Measurements from ENCODE around the gene PIKFYVE.
"Not testable (repeated sequence)": the region's sequence is repeated elsewhere in the genome, so short reads cannot be mapped to it uniquely, and the experiment has no call there.

Gene PIKFYVE

DNA sequence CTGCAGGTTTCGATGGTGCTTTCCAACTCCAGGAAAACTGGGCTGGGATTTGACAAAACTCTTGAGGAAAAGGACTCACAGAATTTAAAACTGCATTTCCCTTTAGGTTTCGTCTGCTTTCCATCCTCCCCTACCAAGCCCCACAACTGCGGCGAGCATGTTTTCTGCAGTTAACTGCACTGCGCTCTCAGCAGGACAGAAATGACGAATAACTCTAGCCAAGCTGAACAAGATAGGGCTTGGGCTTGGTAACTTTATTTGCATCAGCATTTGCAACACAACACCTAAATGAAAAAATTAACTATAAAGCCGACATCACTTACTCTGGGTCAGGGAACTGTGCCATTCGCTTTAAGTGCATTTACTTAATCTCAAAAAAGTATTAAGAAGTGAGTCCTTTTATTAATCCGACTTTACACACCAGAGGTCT is 669 bp upstream of the PIKFYVE start:
- Histone ChIP-seq H3K9ac (ENCODE audit: low read length) (peak overlapping the region; percentile 81), H3K4me3 (ENCODE audit: low read length) (peak overlapping the region; percentile 94), H3K4me1 (ENCODE audit: low read length) (peaks cover 25% of the 10 kb centered on the region), H2AFZ (ENCODE audit: low read depth, low read length) (peak overlapping the region; percentile 90), H4K20me1 (ENCODE audit: insufficient read depth, low read length) (peaks cover 26% of the 10 kb centered on the region), H3K27me3 (ENCODE audit: low read depth, low read length) (no peaks in the 10 kb centered on the region), H3K36me3 (replicated peaks; ENCODE audit: low read depth, low read length) (no peaks in the 10 kb centered on the region), H3K79me2 (ENCODE audit: low read length) (peaks cover 38% of the 10 kb centered on the region), H3K27ac (ENCODE audit: low read length) (peak overlapping the region; percentile 84), H3K9me3 (ENCODE audit: insufficient read depth, low read length) (no peaks in the 10 kb centered on the region), H3K4me2 (ENCODE audit: low read length) (peak overlapping the region; percentile 81)
- TF ChIP-seq, protein P1, sequence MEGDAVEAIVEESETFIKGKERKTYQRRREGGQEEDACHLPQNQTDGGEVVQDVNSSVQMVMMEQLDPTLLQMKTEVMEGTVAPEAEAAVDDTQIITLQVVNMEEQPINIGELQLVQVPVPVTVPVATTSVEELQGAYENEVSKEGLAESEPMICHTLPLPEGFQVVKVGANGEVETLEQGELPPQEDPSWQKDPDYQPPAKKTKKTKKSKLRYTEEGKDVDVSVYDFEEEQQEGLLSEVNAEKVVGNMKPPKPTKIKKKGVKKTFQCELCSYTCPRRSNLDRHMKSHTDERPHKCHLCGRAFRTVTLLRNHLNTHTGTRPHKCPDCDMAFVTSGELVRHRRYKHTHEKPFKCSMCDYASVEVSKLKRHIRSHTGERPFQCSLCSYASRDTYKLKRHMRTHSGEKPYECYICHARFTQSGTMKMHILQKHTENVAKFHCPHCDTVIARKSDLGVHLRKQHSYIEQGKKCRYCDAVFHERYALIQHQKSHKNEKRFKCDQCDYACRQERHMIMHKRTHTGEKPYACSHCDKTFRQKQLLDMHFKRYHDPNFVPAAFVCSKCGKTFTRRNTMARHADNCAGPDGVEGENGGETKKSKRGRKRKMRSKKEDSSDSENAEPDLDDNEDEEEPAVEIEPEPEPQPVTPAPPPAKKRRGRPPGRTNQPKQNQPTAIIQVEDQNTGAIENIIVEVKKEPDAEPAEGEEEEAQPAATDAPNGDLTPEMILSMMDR (IDR thresholded peaks at IDR 0.05; ENCODE audit: low read depth, low read length): no peak
- TF ChIP-seq EZH2phosphoT487 (IDR thresholded peaks at IDR 0.05; ENCODE audit: low read depth): no peak

DNA sequence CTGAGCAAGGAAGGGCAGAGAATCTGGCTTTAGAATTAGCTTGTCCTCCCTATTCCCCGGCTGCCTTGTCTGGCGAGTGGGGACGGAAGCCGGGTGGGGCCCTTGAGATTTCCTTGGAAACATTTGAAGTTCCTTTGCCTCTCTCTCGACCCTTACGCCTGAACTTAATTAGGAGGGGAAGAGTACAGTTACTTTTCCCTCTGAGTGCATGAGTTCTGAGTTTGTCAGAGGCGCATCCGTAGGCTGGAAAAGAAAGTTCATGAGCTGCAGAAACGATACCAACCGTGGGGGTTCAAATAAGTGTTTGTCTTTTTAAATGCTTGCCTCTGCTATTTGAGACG is 468 bp downstream of the PIKFYVE start:
- peak overlapping the region; percentile 81 for H3K9ac ChIP-seq (ENCODE audit: low read length)
- no peaks in the 10 kb centered on the region for H3K9me3 ChIP-seq (ENCODE audit: insufficient read depth, low read length)
- peaks cover 39% of the 10 kb centered on the region for H3K79me2 ChIP-seq (ENCODE audit: low read length)
- no peaks in the 10 kb centered on the region for H3K36me3 ChIP-seq (replicated peaks; ENCODE audit: low read depth, low read length)
- peak overlapping the region; percentile 84 for H3K27ac ChIP-seq (ENCODE audit: low read length)
- H3K27me3 ChIP-seq (ENCODE audit: low read depth, low read length): no peaks in the 10 kb centered on the region
- H2AFZ ChIP-seq (ENCODE audit: low read depth, low read length): no peak overlapping the region
- peak overlapping the region; percentile 90 for H3K4me2 ChIP-seq (ENCODE audit: low read length)
- H4K20me1 ChIP-seq (ENCODE audit: insufficient read depth, low read length): peaks cover 26% of the 10 kb centered on the region
- H3K4me1 ChIP-seq (ENCODE audit: low read length): peaks cover 25% of the 10 kb centered on the region
- TF ChIP-seq EZH2phosphoT487 (IDR thresholded peaks at IDR 0.05; ENCODE audit: low read depth): no peak
- TF ChIP-seq, protein P1 (IDR thresholded peaks at IDR 0.05; ENCODE audit: low read depth, low read length): no peak
- H3K4me3 ChIP-seq (ENCODE audit: low read length): peak overlapping the region; percentile 94

DNA sequence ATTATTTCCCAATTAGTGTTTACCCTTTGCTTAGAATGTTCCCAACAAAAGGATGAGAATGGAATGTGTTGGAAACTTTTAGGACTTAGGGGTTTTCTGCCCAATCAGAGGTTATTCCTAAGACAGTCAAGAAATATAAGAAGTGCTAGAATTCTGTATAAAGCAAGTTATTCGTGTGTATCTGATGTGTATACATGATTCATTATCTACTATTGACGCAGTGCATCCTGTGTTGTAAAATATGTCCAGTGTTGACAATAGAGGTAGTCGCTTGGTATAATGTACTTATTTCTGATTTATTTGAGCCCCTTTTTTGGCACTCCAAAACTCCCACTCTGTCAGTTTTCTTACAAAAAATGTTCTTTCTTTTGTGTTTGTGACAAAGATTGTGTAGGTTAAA is 881 bp downstream of the PIKFYVE start:
- Histone ChIP-seq H3K27ac (ENCODE audit: low read length) (peak overlapping the region; percentile 84), H3K4me3 (ENCODE audit: low read length) (peak overlapping the region; percentile 94), H3K36me3 (replicated peaks; ENCODE audit: low read depth, low read length) (no peaks in the 10 kb centered on the region), H3K9me3 (ENCODE audit: insufficient read depth, low read length) (no peaks in the 10 kb centered on the region), H4K20me1 (ENCODE audit: insufficient read depth, low read length) (peaks cover 26% of the 10 kb centered on the region), H3K4me1 (ENCODE audit: low read length) (peaks cover 25% of the 10 kb centered on the region), H3K4me2 (ENCODE audit: low read length) (peak overlapping the region; percentile 90), H3K27me3 (ENCODE audit: low read depth, low read length) (no peaks in the 10 kb centered on the region), H2AFZ (ENCODE audit: low read depth, low read length) (no peak overlapping the region), H3K9ac (ENCODE audit: low read length) (peak overlapping the region; percentile 81), H3K79me2 (ENCODE audit: low read length) (peaks cover 39% of the 10 kb centered on the region)
- TF ChIP-seq, protein P1 (IDR thresholded peaks at IDR 0.05; ENCODE audit: low read depth, low read length): no peak
- TF ChIP-seq EZH2phosphoT487 (IDR thresholded peaks at IDR 0.05; ENCODE audit: low read depth): no peak

DNA sequence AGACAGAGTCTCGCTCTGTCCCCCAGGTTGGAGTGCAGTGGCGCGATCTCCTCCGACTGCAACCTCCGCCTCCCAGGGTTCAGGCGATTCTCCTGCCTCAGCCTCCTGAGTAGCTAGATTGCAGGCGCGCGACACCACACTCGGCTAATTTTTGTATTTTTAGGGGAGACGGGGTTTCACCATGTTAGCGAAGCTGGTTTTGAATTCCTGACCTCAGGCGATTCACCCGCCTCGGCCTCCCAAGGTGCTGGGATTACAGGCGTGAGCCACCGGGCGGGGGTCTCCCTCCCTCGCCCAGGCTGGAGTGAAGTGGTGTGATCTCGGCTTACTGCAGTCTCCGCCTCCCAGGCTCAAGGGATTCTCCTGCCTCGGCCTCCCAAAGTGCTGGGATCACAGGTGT is 1.5 kb downstream of the PIKFYVE start:
- not testable (repeated sequence) for H3K9ac ChIP-seq (ENCODE audit: low read length); H2AFZ ChIP-seq (ENCODE audit: low read depth, low read length); H3K27me3 ChIP-seq (ENCODE audit: low read depth, low read length); H3K36me3 ChIP-seq (replicated peaks; ENCODE audit: low read depth, low read length); H3K27ac ChIP-seq (ENCODE audit: low read length); H3K9me3 ChIP-seq (ENCODE audit: insufficient read depth, low read length)
- peak overlapping the region; percentile 94; the same call in 1 of the 2 replicates for H3K4me3 ChIP-seq (ENCODE audit: low read length)
- peaks cover 25% of the 10 kb centered on the region for H3K4me1 ChIP-seq (ENCODE audit: low read length)
- H3K79me2 ChIP-seq (ENCODE audit: low read length): peaks cover 39% of the 10 kb centered on the region
- peaks cover 26% of the 10 kb centered on the region for H4K20me1 ChIP-seq (ENCODE audit: insufficient read depth, low read length)
- H3K4me2 ChIP-seq (ENCODE audit: low read length): peak overlapping the region; percentile 90

Measured in OCI-LY3 (cell line).